CD4-positive, alpha-beta T cell treated with Interleukin-15 for 1 hour (primary cell): Measurements from ENCODE around the gene DNLZ.

Source experiments
- DNase-seq: peaks from one replicate; pipeline ENCODE4 v3.0.0-alpha.2; 2020

Gene DNLZ

GRCh38 chr9:136395345-136396218 lies 32.0 kb upstream of the DNLZ start:
- DNase-seq: no peak

GRCh38 chr9:136395020-136395340 lies 31.4 kb upstream of the DNLZ start:
- no peak for DNase-seq

GRCh38 chr9:136394312-136395019 lies 30.9 kb upstream of the DNLZ start:
- no peak for DNase-seq

GRCh38 chr9:136393531-136393930 lies 30.0 kb upstream of the DNLZ start:
- no peak for DNase-seq

- no peak for DNase-seq
These were observed 29.2 kb upstream of the DNLZ start for GRCh38 chr9:136392538-136393449.

GRCh38 chr9:136391737-136392537 lies 28.4 kb upstream of the DNLZ start:
- DNase-seq: no peak

GRCh38 chr9:136389396-136389795 lies 25.9 kb upstream of the DNLZ start:
- DNase-seq: no peak

- no peak for DNase-seq
These were observed 23.7 kb upstream of the DNLZ start for GRCh38 chr9:136387217-136387616.

- no peak for DNase-seq
These were observed 22.5 kb upstream of the DNLZ start for GRCh38 chr9:136386018-136386417.

- DNase-seq: peak; percentile 36
These were observed 21.5 kb upstream of the DNLZ start for GRCh38 chr9:136385015-136385414.

- no peak for DNase-seq
These were observed 19.9 kb upstream of the DNLZ start for GRCh38 chr9:136383436-136383835.

GRCh38 chr9:136381966-136382513 lies 18.5 kb upstream of the DNLZ start:
- DNase-seq: no peak

- no peak for DNase-seq
These were observed 17.8 kb upstream of the DNLZ start for GRCh38 chr9:136381311-136381710.

GRCh38 chr9:136380381-136380780 lies 16.8 kb upstream of the DNLZ start:
- DNase-seq: no peak

- DNase-seq: no peak
These were observed 16.3 kb upstream of the DNLZ start for GRCh38 chr9:136379891-136380290.

GRCh38 chr9:136379401-136379800 lies 15.9 kb upstream of the DNLZ start:
- no peak for DNase-seq

- no peak for DNase-seq
These were observed 15.4 kb upstream of the DNLZ start for GRCh38 chr9:136379003-136379287.

- DNase-seq: no peak
These were observed 14.8 kb upstream of the DNLZ start for GRCh38 chr9:136378170-136379002.

GRCh38 chr9:136377341-136378169 lies 14.0 kb upstream of the DNLZ start:
- no peak for DNase-seq

GRCh38 chr9:136376457-136376856 lies 12.9 kb upstream of the DNLZ start:
- no peak for DNase-seq

GRCh38 chr9:136375096-136375495 lies 11.6 kb upstream of the DNLZ start:
- DNase-seq: no peak
